H1 (cell line): ENCODE results near the gene EEIG1. TPM values are rescaled to one million over a fixed set of nuclear protein-coding genes. Genes with fewer than 3 reads are reported as not detected.

Experiments used
- CTCF ChIA-PET: fragments of 300-600 bp; sonication (Branson Sonifier 250); formaldehyde crosslinking; loops from one replicate; lab custom pipeline; 2021; ENCODE audit not compliant: partially characterized antibody; lab: Charles Lee
- POLR2A ChIA-PET: fragments of 300-600 bp; sonication (Branson Sonifier 250); formaldehyde crosslinking; loops from one replicate; lab custom pipeline; 2021; ENCODE audit warnings: inconsistent platforms; ENCODE audit not compliant: partially characterized antibody; lab: Charles Lee
- DNase-seq, 2 experiments: peaks; one replicate each; pipeline versions ENCODE4 v3.0.0 to v3.0.0-alpha.2; 2010 to 2022; ENCODE audit warnings: low spot score in 2 of 2, low read depth in 1 of 2, mixed read lengths in 1 of 2
- FAIRE-seq: peaks from 2 replicates; lab custom pipeline; 2011; peaks lifted over from hg19 to GRCh38; lab: Jason Lieb, UNC
- H2AFZ ChIP-seq: 2 replicates; pipeline ENCODE4 v1.8.1; 2012; ENCODE audit warnings: low read length, inconsistent platforms
- H2AK5ac ChIP-seq: 2 replicates; pipeline ENCODE4 v1.6.1; 2013; ENCODE audit warnings: low read depth, low read length
- H2BK120ac ChIP-seq: replicated peaks from 2 replicates; pipeline ENCODE3; 2013; ENCODE audit warnings: low read depth, low read length, inconsistent platforms
- H2BK12ac ChIP-seq: 2 replicates; pipeline ENCODE4 v1.6.1; 2013; ENCODE audit warnings: low read depth, low read length
- H2BK15ac ChIP-seq: 2 replicates; pipeline ENCODE4 v1.6.1; 2013; ENCODE audit warnings: low read length
- H2BK20ac ChIP-seq: 2 replicates; pipeline ENCODE4 v1.6.1; 2013; ENCODE audit warnings: low read length
- H2BK5ac ChIP-seq: 2 replicates; pipeline ENCODE4 v1.6.1; 2013; ENCODE audit warnings: low read depth, low read length
- H3K14ac ChIP-seq: 2 replicates; pipeline ENCODE4 v1.6.1; 2013; ENCODE audit warnings: inconsistent platforms; ENCODE audit not compliant: insufficient read length
- H3K18ac ChIP-seq: 2 replicates; pipeline ENCODE4 v1.6.1; 2013; ENCODE audit warnings: low read length; ENCODE audit errors: extremely low read depth
- H3K23ac ChIP-seq: 2 replicates; pipeline ENCODE4 v1.6.1; 2013; ENCODE audit warnings: inconsistent platforms; ENCODE audit not compliant: insufficient read length
- H3K23me2 ChIP-seq: 2 replicates; pipeline ENCODE4 v1.6.1; 2013; ENCODE audit warnings: low read depth, low read length
- H3K27ac ChIP-seq: 2 replicates; pipeline ENCODE4 v1.6.1; 2011; ENCODE audit warnings: low read depth, low read length, inconsistent platforms
- H3K27me3 ChIP-seq, 4 experiments: replicated peaks in 1 of 4; 1 replicate in 1 of 4; 2 replicates in 3 of 4; pipeline versions ENCODE4 v1.6.1 to v1.8.1; 2011 to 2013; ENCODE audit warnings: low read length in 3 of 4, mild to moderate bottlenecking in 3 of 4, inconsistent platforms in 2 of 4, mixed read lengths in 2 of 4, moderate library complexity in 1 of 4; ENCODE audit not compliant: control insufficient read depth in 3 of 4, insufficient read depth in 3 of 4; ENCODE audit errors: extremely low read depth in 1 of 4
- H3K36me3 ChIP-seq, 4 experiments: 2 replicates each; pipeline versions ENCODE4 v1.6.1 to v1.8.1; 2011 to 2013; ENCODE audit warnings: mild to moderate bottlenecking in 4 of 4, low read length in 3 of 4, moderate library complexity in 2 of 4, control low read depth in 1 of 4, inconsistent platforms in 1 of 4; ENCODE audit not compliant: insufficient read depth in 4 of 4, control insufficient read depth in 2 of 4
- H3K4ac ChIP-seq: replicated peaks from 2 replicates; pipeline ENCODE3; 2013; ENCODE audit warnings: low read length, low read depth, mixed read lengths, inconsistent platforms; ENCODE audit not compliant: insufficient read length
- H3K4me1 ChIP-seq, 4 experiments: replicated peaks in 1 of 4; 1 replicate in 1 of 4; 2 replicates in 3 of 4; pipeline versions ENCODE4 v1.6.1 to v1.8.1; 2011 to 2013; ENCODE audit warnings: low read length in 3 of 4, inconsistent platforms in 2 of 4, mixed read lengths in 1 of 4; ENCODE audit not compliant: insufficient read depth in 4 of 4, control insufficient read depth in 3 of 4
- H3K4me2 ChIP-seq, 2 experiments: 2 replicates each; pipeline versions ENCODE4 v1.6.1 to v1.8.1; 2011 to 2013; ENCODE audit warnings: low read depth in 2 of 2, low read length in 2 of 2, control low read depth in 1 of 2, inconsistent platforms in 1 of 2, mild to moderate bottlenecking in 1 of 2; ENCODE audit not compliant: insufficient read depth in 1 of 2
- H3K4me3 ChIP-seq, 4 experiments: fragments of 200-600, 300-600 bp in 1 of 4; sonication (generic), shearing (Covaris generic), sonication (Bioruptor Twin) in 1 of 4; 2 replicates each; pipeline versions ENCODE4 v1.5.1 to v1.8.1; 2011 to 2016; ENCODE audit warnings: low read length in 4 of 4, low read depth in 3 of 4, control low read depth in 2 of 4, inconsistent platforms in 2 of 4, mild to moderate bottlenecking in 2 of 4, mixed read lengths in 1 of 4, moderate library complexity in 1 of 4; ENCODE audit not compliant: insufficient read depth in 2 of 4; ENCODE audit errors: extremely low read depth in 1 of 4
- H3K56ac ChIP-seq: replicated peaks from 2 replicates; pipeline ENCODE3; 2013; ENCODE audit warnings: low read depth, mild to moderate bottlenecking, mixed read lengths, low read length, inconsistent platforms; ENCODE audit not compliant: insufficient read length
- H3K79me1 ChIP-seq: 2 replicates; pipeline ENCODE4 v1.6.1; 2013; ENCODE audit warnings: low read depth, low read length, control low read depth
- H3K79me2 ChIP-seq, 2 experiments: 2 replicates each; pipeline versions ENCODE4 v1.6.1 to v1.8.1; 2012 to 2013; ENCODE audit warnings: low read length in 2 of 2, mild to moderate bottlenecking in 2 of 2, inconsistent platforms in 1 of 2; ENCODE audit not compliant: insufficient read depth in 2 of 2, control insufficient read depth in 1 of 2
- H3K9ac ChIP-seq, 4 experiments: replicated peaks in 1 of 4; 1 replicate in 1 of 4; 2 replicates in 3 of 4; pipeline versions ENCODE4 v1.6.1 to v1.8.1; 2011 to 2013; ENCODE audit warnings: low read depth in 3 of 4, low read length in 3 of 4, control low read depth in 2 of 4, mild to moderate bottlenecking in 2 of 4, moderate library complexity in 2 of 4, inconsistent platforms in 1 of 4; ENCODE audit errors: extremely low read depth in 1 of 4
- H3K9me3 ChIP-seq, 2 experiments: 2 replicates each; pipeline versions ENCODE4 v1.6.1 to v1.8.1; 2012 to 2013; ENCODE audit warnings: mild to moderate bottlenecking in 2 of 2, moderate library complexity in 2 of 2, control low read depth in 1 of 2, inconsistent platforms in 1 of 2, low read depth in 1 of 2, low read length in 1 of 2, mixed read lengths in 1 of 2; ENCODE audit not compliant: insufficient read depth in 2 of 2
- H4K20me1 ChIP-seq, 2 experiments: replicated peaks in 1 of 2; 2 replicates each; pipeline versions ENCODE3 to v1.8.1; 2011 to 2013; ENCODE audit warnings: inconsistent platforms in 2 of 2, low read length in 2 of 2, mild to moderate bottlenecking in 1 of 2; ENCODE audit not compliant: insufficient read depth in 2 of 2, control insufficient read depth in 1 of 2
- H4K5ac ChIP-seq: 2 replicates; pipeline ENCODE4 v1.6.1; 2013; ENCODE audit warnings: low read length, low read depth, mixed read lengths, inconsistent platforms; ENCODE audit not compliant: insufficient read length
- H4K8ac ChIP-seq: 2 replicates; pipeline ENCODE4 v1.8.0; 2013; ENCODE audit warnings: mild to moderate bottlenecking, moderate library complexity, low read length, inconsistent platforms; ENCODE audit not compliant: insufficient read depth; ENCODE audit errors: extremely low read depth
- H4K91ac ChIP-seq: replicated peaks from 2 replicates; pipeline ENCODE3; 2013; ENCODE audit warnings: low read length, mixed read lengths, inconsistent platforms; ENCODE audit not compliant: insufficient read length
- ASH2L ChIP-seq: fragments of 200-600, 300-600 bp; sonication (generic); IDR thresholded peaks from one replicate; pipeline ENCODE4 v1.7.1; 2017; ENCODE audit warnings: low read length
- BCL11A ChIP-seq, 2 experiments: IDR thresholded peaks; one replicate each; pipeline ENCODE4 v1.6.1; 2011; ENCODE audit warnings: low read depth in 2 of 2, low read length in 2 of 2, mild to moderate bottlenecking in 2 of 2
- BRCA1 ChIP-seq: IDR thresholded peaks from 2 replicates; pipeline ENCODE4 v1.6.1; 2012; ENCODE audit warnings: low read depth, low read length, improper control_type of control experiment
- EP300 ChIP-seq, 2 experiments: IDR thresholded peaks; 1 replicate in 1 of 2; 2 replicates in 1 of 2; pipeline ENCODE4 v1.6.1; 2011 to 2012; ENCODE audit warnings: low read depth in 2 of 2, low read length in 2 of 2, mild to moderate bottlenecking in 2 of 2, borderline replicate concordance in 1 of 2, inconsistent platforms in 1 of 2, moderate library complexity in 1 of 2
- EZH2 ChIP-seq: fragments of 200-600 bp; sonication (generic); IDR thresholded peaks from 2 replicates; pipeline ENCODE4 v1.7.1; 2012; ENCODE audit warnings: low read depth, mild to moderate bottlenecking, moderate library complexity, low read length, inconsistent platforms; ENCODE audit not compliant: severe bottlenecking
- NANOG ChIP-seq: IDR thresholded peaks from 2 replicates; pipeline ENCODE4 v1.6.1; 2011; ENCODE audit warnings: low read length, low read depth, mild to moderate bottlenecking, inconsistent platforms; ENCODE audit not compliant: insufficient read depth, poor library complexity, severe bottlenecking
- PHF8 ChIP-seq: fragments of 200-600 bp; sonication (generic); conservative IDR thresholded peaks from 2 replicates; pipeline ENCODE4 v1.7.1; 2012; ENCODE audit warnings: low read depth, mild to moderate bottlenecking, inconsistent platforms, low read length, moderate library complexity
- SIX5 ChIP-seq: IDR thresholded peaks from 2 replicates; pipeline ENCODE4 v1.6.1; 2011; ENCODE audit warnings: mild to moderate bottlenecking, low read depth, low read length
- SP4 ChIP-seq: IDR thresholded peaks from 2 replicates; pipeline ENCODE4 v1.6.1; 2012; ENCODE audit warnings: low read length, inconsistent platforms
- SRF ChIP-seq: IDR thresholded peaks from 2 replicates; pipeline ENCODE4 v1.6.1; 2011; ENCODE audit warnings: mild to moderate bottlenecking, low read depth, low read length, moderate library complexity
- WGBS, 2 experiments: shearing (Covaris generic) in 1 of 2; methylation state at CpG; one replicate each; pipeline versions ENCODE4 v1.1.6 to v1.1.7; 2013 to 2015; ENCODE audit warnings: low lambda C conversion rate in 2 of 2, mixed read lengths in 2 of 2, inconsistent platforms in 1 of 2, low coverage in 1 of 2, missing lambda C conversion rate in 1 of 2; ENCODE audit not compliant: insufficient replicate concordance in 2 of 2, insufficient coverage in 1 of 2, insufficient read length in 1 of 2; ENCODE audit errors: extremely low coverage in 1 of 2, missing lambda C conversion rate in 1 of 2; 5-methylcytosine and 5-hydroxymethylcytosine counted together
- polyA plus RNA-seq, 7 experiments: library from polyadenylated mRNA; depleted of rRNA in 3 of 7; stranded (reverse) in 5 of 7; unstranded in 2 of 7; fragments of >200 nt in 5 of 7; fragments of 200-250 nt in 2 of 7; gene quantifications; 1 replicate in 5 of 7; 2 replicates in 1 of 7; 4 replicates in 1 of 7; pipeline versions ENCODE4 v1.2.1 to v1.2.3, GENCODE V29; 2011 to 2013; ENCODE audit warnings: missing spikeins in 2 of 7, mixed read lengths in 2 of 7
- total RNA-seq: library from RNA; stranded (reverse); fragmentation: NEBNext Ultra II Directional; extraction: Animal tissue kit (Norgen Biotek cat#: 25700); gene quantifications from 2 replicates; pipeline ENCODE4 v1.2.1, GENCODE V29; 2021
- TF ChIP-seq, protein P1 (sequence below): IDR thresholded peaks from 2 replicates; pipeline ENCODE4 v1.6.1; 2011; ENCODE audit warnings: low read length, improper control_type of control experiment

The EEIG1 gene
- total and polyA plus RNA-seq, 2 of the 8 experiments (the other 6 are each of a cell fraction or from before 2014, with no cell fraction given) = 29.8 to 50.8 TPM

DNA sequence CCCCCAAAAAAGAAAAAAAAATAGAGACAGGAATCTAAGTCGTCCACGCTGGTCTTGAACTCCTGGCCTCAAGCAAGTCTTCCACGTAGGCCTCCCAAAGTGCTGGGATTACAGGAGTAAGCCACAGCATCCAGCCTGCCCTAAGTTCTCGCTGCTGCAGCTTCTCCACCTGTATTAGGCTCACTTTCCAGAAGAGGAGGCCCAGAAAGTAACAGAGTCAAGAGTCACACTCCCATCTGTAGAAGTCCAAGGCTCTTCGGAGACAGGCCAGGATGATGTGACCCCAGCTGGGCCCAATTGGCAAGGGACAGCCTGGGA, 1.8 kb downstream of the EEIG1 start:
- Histone ChIP-seq H3K56ac (no peak overlapping the region), H3K27me3 (no peaks in the 10 kb centered on the region), H3K4ac (no peak overlapping the region), H2BK15ac (no peak overlapping the region), H2AK5ac (no peak overlapping the region), H4K20me1 (peaks cover 44 to 45% of the 10 kb centered on the region in 2 experiments), H3K36me3 (no peaks in the 10 kb centered on the region), H2AFZ (no peak overlapping the region), H2BK20ac (no peak overlapping the region), H3K9ac (peak overlapping the region in 2 of 4 experiments; percentile 38 to 59; a peak in 5 of 7 replicates), H3K9me3 (no peaks in the 10 kb centered on the region), H2BK120ac (no peak overlapping the region), H3K14ac (no peak overlapping the region), H3K18ac (peak overlapping the region; percentile 4; the same call in 1 of the 2 replicates), H2BK5ac (no peak overlapping the region), H4K5ac (no peak overlapping the region), H3K27ac (no peak overlapping the region), H3K4me3 (peak overlapping the region; percentile 88 to 99 (median 93)), H4K91ac (no peak overlapping the region), H3K23me2 (peaks cover 7% of the 10 kb centered on the region; the same call in 1 of the 2 replicates), H3K4me1 (peaks cover 4 to 42% (median 32%) of the 10 kb centered on the region in 4 experiments), H3K4me2 (peak overlapping the region; percentile 73 to 97), H3K23ac (no peak overlapping the region), H2BK12ac (no peak overlapping the region), H3K79me1 (peaks cover 41% of the 10 kb centered on the region), H4K8ac (no peak overlapping the region), H3K79me2 (peaks cover 22 to 60% of the 10 kb centered on the region in 2 experiments)
- no peak for TF ChIP-seq BRCA1
- TF ChIP-seq SIX5 = no peak
- TF ChIP-seq NANOG = no peak
- TF ChIP-seq PHF8 = no peak
- TF ChIP-seq, protein P1, sequence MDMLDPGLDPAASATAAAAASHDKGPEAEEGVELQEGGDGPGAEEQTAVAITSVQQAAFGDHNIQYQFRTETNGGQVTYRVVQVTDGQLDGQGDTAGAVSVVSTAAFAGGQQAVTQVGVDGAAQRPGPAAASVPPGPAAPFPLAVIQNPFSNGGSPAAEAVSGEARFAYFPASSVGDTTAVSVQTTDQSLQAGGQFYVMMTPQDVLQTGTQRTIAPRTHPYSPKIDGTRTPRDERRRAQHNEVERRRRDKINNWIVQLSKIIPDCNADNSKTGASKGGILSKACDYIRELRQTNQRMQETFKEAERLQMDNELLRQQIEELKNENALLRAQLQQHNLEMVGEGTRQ = no peak
- TF ChIP-seq SRF = no peak
- no peak for TF ChIP-seq ASH2L
- no peak for TF ChIP-seq SP4
- TF ChIP-seq BCL11A (IDR thresholded peaks at IDR 0.05; ENCODE audit: low read depth in 2 of 2, low read length in 2 of 2) = no peak
- TF ChIP-seq EP300 (IDR thresholded peaks at IDR 0.05; ENCODE audit: borderline replicate concordance in 1 of 2, low read depth in 2 of 2, low read length in 2 of 2) = no peak
- no peak for TF ChIP-seq EZH2
- FAIRE-seq = no peak
- no peak for DNase-seq
- 33% methylated on average over 5 of the region's 5 CpGs; no CpG with 5 or more reads in 1 of the 2 experiments for WGBS, 2 experiments
- CTCF ChIA-PET = interaction anchor here (0.7 to 7.9 kb wide), 7 partner anchors 23 to 494 kb away, joined by 3 to 49 read pairs (median 5); partner anchors contain the start of gene NAIF1
- POLR2A ChIA-PET = interaction anchor here (0.9 to 3.6 kb wide), 12 partner anchors 8 to 123 kb away, joined by 3 to 16 read pairs (median 4); partner anchors contain the start of genes DPM2 and PIP5KL1
